Pancreas (tissue), 10 donors: ENCODE data around the gene ZBTB43. TPM values are rescaled to one million over a fixed set of nuclear protein-coding genes. Genes with fewer than 3 reads are reported as not detected.

Experiments
- ATAC-seq, 4 donors: fragments of 200-7000 bp; cut with Tn5 transposase; one replicate each; pipeline versions ENCODE4 v1.8.0 to v1.9.1; 2020; ENCODE audit warnings: mild to moderate bottlenecking in 4 of 4, moderate library complexity in 4 of 4
- DNase-seq, 6 donors: peaks; one replicate each; pipeline ENCODE4 v3.0.0-alpha.2; 2020
- FAIRE-seq: peaks from 2 replicates; lab custom pipeline; 2012; peaks lifted over from hg19 to GRCh38; lab: Jason Lieb, UNC
- H3K27ac ChIP-seq, 4 donors: fragments of 200-600 bp; sonication (generic); 1 replicate in 3 of 4; 2 replicates in 1 of 4; pipeline versions ENCODE4 v1.5.0 to v1.8.0; 2020
- H3K27me3 ChIP-seq, 4 donors: fragments of 200-600 bp; one replicate each; pipeline ENCODE4 v1.8.0; 2021
- H3K36me3 ChIP-seq, 3 donors: fragments of 200-600 bp; sonication (generic) in 1 of 3; one replicate each; pipeline versions ENCODE4 v1.5.0 to v1.8.0; 2020 to 2021
- H3K4me1 ChIP-seq, 3 donors: fragments of 200-600 bp; one replicate each; pipeline ENCODE4 v1.8.0; 2021
- H3K4me3 ChIP-seq, 4 donors: fragments of 200-600 bp; sonication (generic) in 2 of 4; one replicate each; pipeline versions ENCODE4 v1.5.0 to v1.8.0; 2020 to 2021
- H3K9me3 ChIP-seq, 4 donors: fragments of 200-600 bp; one replicate each; pipeline ENCODE4 v1.8.0; 2021
- CTCF ChIP-seq, 4 donors: fragments of 200-600 bp; sonication (generic) in 3 of 4; IDR thresholded peaks; one replicate each; pipeline versions ENCODE4 v1.5.0 to v1.8.0; 2021; ENCODE audit warnings: antibody characterized with exemption in 4 of 4
- WGBS, 2 donors: extraction: QIAGEN DNeasy Blood & Tissue Kit; methylation state at CpG; one replicate each; pipeline ENCODE4 v1.1.7; 2013; 5-methylcytosine and 5-hydroxymethylcytosine counted together
- intact Hi-C, 3 donors: fragments of 100-400 bp; cut with DNase I; formaldehyde crosslinking; loops; one replicate each; pipeline versions ENCODE4 v1.11.1 to v1.14.2; 2022
- polyA plus RNA-seq, 2 donors: library from polyadenylated mRNA; stranded (reverse); fragments of 200-250 nt; gene quantifications; one replicate each; pipeline ENCODE4 v1.2.3, GENCODE V29; 2013
- total RNA-seq, 6 donors: library from RNA; stranded (reverse); fragmentation: NEBNext Ultra II Directional in 4 of 6; extraction: Animal tissue kit (Norgen Biotek cat#: 25700) in 4 of 6; gene quantifications; one replicate each; pipeline versions ENCODE4 v1.2.1 to v1.2.4, GENCODE V29; 2021 to 2023
- donor health status: healthy with polysubstance abuse.
- donor health status: DM: no; HTN: no; CAD: no; lungs with moderate emphysema.
- donor health status: DM: no; HTN: no; CAD: no.
- donor health status: control.
- donor health status: control.
- donor health status: Bipolar disorder and iron deficiency.
- donor health status: DM: yes; HTN: yes; CAD: no.
- donor health status: DM: no; HTN: no; CAD: no.
- donor health status: DM: no; HTN: no; CAD: no.
- donor health status: DM: yes; HTN: yes; CAD: no.

Gene ZBTB43
- total RNA-seq = 1 to 10 TPM; 4.6 to 8.5 (median 5.8) TPM
- polyA plus RNA-seq = 1 to 10 TPM; 2.2 to 3.1 TPM

GRCh38 chr9:126804696-126805553 lies at the start of gene ZBTB43:
Gene ZBTB43, plus strand, starts transcription at chr9:126805040. Its CDS starts 27,470 bp downstream, at chr9:126832510.
- TF ChIP-seq CTCF (IDR thresholded peaks at IDR 0.05) = no peak
- Histone ChIP-seq H3K27me3 (no peaks in the 10 kb centered on the region), H3K36me3 (no peaks in the 10 kb centered on the region), H3K4me1 (peaks cover 11 to 23% (median 13%) of the 10 kb centered on the region in 3 donors), H3K9me3 (no peaks in the 10 kb centered on the region), H3K4me3 (peak within 1 kb of the TSS; percentile 66 to 76 (median 74)), H3K27ac (peak within 1 kb of the TSS; percentile 72 to 87 (median 76))
- WGBS, 2 donors = 1 to 2% methylated on average over 78 to 79 of the region's 79 CpGs
- FAIRE-seq (no peak), ATAC-seq (peak; percentile 96 to 99 (median 98)), DNase-seq (peak; percentile 96 to 99 (median 97))
- intact Hi-C loops = no loop called here

DNA sequence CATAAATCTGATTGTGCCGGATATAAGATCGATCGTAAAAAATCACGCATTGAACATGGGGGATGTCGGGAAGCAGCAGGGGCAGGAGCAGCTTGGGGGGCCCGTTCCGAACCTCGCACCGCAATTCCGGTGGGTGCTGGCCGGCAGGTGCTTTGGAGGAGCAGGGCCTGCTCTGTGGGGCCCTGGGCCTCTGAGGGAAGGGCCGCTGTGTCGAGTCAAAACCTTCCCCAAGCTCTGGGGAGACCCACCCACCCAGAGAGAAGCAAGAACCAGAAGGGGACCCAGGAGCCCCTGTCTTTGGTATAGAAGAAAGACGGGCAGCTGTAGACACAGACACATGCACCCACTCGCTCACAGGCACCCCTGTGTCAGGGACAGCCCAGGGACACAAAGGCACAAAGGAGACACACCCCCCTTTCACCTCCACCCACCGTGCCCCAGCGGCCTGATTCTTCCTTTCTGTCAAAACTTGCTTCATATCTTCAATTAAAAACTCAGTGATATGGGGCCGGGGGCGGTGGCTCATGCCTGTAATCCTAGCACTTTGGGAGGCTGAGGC lies 49.4 kb upstream of the ZBTB43 start:
- WGBS, 2 donors = 69 to 80% methylated on average over 19 of the region's 19 CpGs
- ATAC-seq (no peak), DNase-seq (no peak), FAIRE-seq (no peak)
- TF ChIP-seq CTCF (IDR thresholded peaks at IDR 0.05) = no peak
- Histone ChIP-seq H3K36me3 (no peaks in the 10 kb centered on the region), H3K27me3 (no peaks in the 10 kb centered on the region), H3K4me1 (no peaks in the 10 kb centered on the region), H3K9me3 (no peaks in the 10 kb centered on the region), H3K4me3 (no peak overlapping the region), H3K27ac (no peak overlapping the region)
- intact Hi-C loops = no loop called here

DNA sequence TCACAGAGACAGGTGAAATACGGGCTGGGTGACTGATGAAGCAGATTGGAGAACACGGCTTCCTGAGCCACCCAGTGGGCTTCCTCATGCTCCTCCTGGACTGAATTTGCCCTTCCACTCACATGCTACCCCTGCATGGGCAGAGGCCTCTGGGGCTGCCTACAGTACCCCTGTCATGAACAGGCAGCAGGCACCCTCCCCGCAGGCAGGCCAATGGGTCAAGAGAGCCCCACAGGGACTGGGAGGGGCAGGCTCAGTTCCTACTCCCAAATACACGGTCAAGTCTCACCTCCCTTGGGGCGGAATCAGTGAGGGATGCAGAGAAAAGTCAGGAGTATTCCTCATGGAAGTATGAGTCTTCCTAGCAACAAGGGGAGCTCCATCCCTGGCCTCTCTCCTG lies 48.6 kb upstream of the ZBTB43 start:
- no peak for ATAC-seq

DNA sequence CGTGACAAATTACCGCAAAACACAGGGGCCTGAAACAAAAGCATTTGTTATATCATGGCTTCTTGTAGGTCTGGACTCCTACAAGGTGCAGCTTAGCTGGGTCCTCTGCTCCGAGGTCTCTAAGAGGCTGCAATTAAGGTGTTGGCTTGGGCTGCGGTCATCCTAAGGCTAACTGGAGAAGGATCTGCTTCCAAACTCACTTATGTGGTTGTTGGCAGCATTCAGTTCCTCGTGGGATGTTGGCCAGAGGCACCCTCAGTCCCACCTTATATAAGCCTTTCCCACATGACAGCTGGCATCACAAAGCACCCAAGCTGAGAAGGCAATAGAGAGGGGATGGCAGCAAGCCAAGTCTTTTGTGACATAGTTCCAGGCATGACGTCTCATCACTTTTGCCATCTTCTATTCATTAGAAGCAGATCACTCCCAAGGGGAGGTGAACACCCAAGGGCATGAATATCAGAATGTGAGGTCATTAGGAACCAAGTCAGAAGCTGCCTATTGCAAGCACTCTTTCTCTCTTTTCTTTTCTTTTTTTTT lies 47.9 kb upstream of the ZBTB43 start:
- TF ChIP-seq CTCF (IDR thresholded peaks at IDR 0.05) = no peak
- no peaks in the 10 kb centered on the region for H3K4me1 ChIP-seq
- no peak for ATAC-seq
- H3K36me3 ChIP-seq = no peaks in the 10 kb centered on the region
- FAIRE-seq = no peak
- no peaks in the 10 kb centered on the region for H3K27me3 ChIP-seq
- 54 to 76% methylated on average over 6 of the region's 6 CpGs for WGBS, 2 donors
- H3K27ac ChIP-seq = no peak overlapping the region
- intact Hi-C loops = no loop called here
- DNase-seq = no peak
- H3K4me3 ChIP-seq = no peak overlapping the region
- no peaks in the 10 kb centered on the region for H3K9me3 ChIP-seq

More for the DNA sequence above, 48.6 kb upstream of the ZBTB43 start:
- WGBS, 2 donors = 61 to 70% methylated on average over 5 of the region's 5 CpGs
- intact Hi-C loops = no loop called here
- H3K9me3 ChIP-seq = no peaks in the 10 kb centered on the region
- no peaks in the 10 kb centered on the region for H3K4me1 ChIP-seq
- H3K27me3 ChIP-seq = no peaks in the 10 kb centered on the region
- no peak overlapping the region for H3K4me3 ChIP-seq
- TF ChIP-seq CTCF (IDR thresholded peaks at IDR 0.05) = no peak
- no peaks in the 10 kb centered on the region for H3K36me3 ChIP-seq
- H3K27ac ChIP-seq = no peak overlapping the region
- DNase-seq (no peak), FAIRE-seq (no peak)
